ENCODE data around the gene CDK5R1. TPM values are rescaled to one million over a fixed set of nuclear protein-coding genes. Genes with fewer than 3 reads are reported as not detected.

The CDK5R1 gene
- total RNA-seq, 4 donors from 2014 or later: 1.3 to 41.2 (median 2.4) TPM

- TF ChIP-seq POLR2A (IDR thresholded peaks at IDR 0.05) (peak; percentile 56), EP300 (IDR thresholded peaks at IDR 0.05; ENCODE audit: low read depth) (no peak), CTCF (IDR thresholded peaks at IDR 0.05) (peak in 2 of 5 experiments; percentile 81 to 93), POLR2AphosphoS5 (IDR thresholded peaks at IDR 0.05) (peak; percentile 63 to 75 (median 75))
- no peaks in the 10 kb centered on the region for H3K27me3 ChIP-seq
- peak within 1 kb of the TSS; percentile 65 to 93 (median 84) for H3K4me3 ChIP-seq
- H3K9me3 ChIP-seq: no peaks in the 10 kb centered on the region
- WGBS, 2 donors (ENCODE audit: low coverage in 1 of 2): 0% methylated on average over 68 of the region's 74 CpGs; no CpG with 5 or more reads in 1 of the 2 donors
- peaks cover 8 to 27% (median 18%) of the 10 kb centered on the region in 4 donors for H3K4me1 ChIP-seq
- peaks cover 0 to 13% (median 5%) of the 10 kb centered on the region in 4 donors for H3K36me3 ChIP-seq
- in situ Hi-C loops (cut with MboI; ENCODE audit: low pct_ligation_motif_present in 1 of 4, low pct_unique_long_range_greater_than_20kb in 1 of 4, low sequenced_read_pairs in 3 of 4): no loop called here
- DNase-seq: peak; percentile 98
- peak within 1 kb of the TSS; percentile 76 to 89 (median 86) for H3K27ac ChIP-seq
- intact Hi-C loops (cut with DNase I; ENCODE audit: low total_unique reads): no loop called here
Observed at GRCh38 chr17:32444301-32445073, 42.3 kb upstream of the CDK5R1 start, which contains the start of gene PSMD11. PSMD11 (plus strand) TSS chr17:32444510; CDS start chr17:32444524, 14 bp downstream.

GRCh38 chr17:32445074-32445415, 41.7 kb upstream of the CDK5R1 start:
- intact Hi-C loops (cut with DNase I; ENCODE audit: low total_unique reads): no loop called here

GRCh38 chr17:32445497-32445896, 41.3 kb upstream of the CDK5R1 start:
- no peak for TF ChIP-seq POLR2AphosphoS5 (IDR thresholded peaks at IDR 0.05)
- no peak for TF ChIP-seq CTCF (IDR thresholded peaks at IDR 0.05)
- no peak for TF ChIP-seq POLR2A (IDR thresholded peaks at IDR 0.05)
- TF ChIP-seq EP300 (IDR thresholded peaks at IDR 0.05; ENCODE audit: low read depth): no peak
- no peaks in the 10 kb centered on the region for H3K9me3 ChIP-seq
- H3K27ac ChIP-seq: peak overlapping the region; percentile 76 to 89 (median 86)
- 15 to 23% methylated on average over 6 of the region's 6 CpGs for WGBS, 2 donors (ENCODE audit: low coverage in 1 of 2)
- intact Hi-C loops (cut with DNase I; ENCODE audit: low total_unique reads): no loop called here
- in situ Hi-C loops (cut with MboI; ENCODE audit: low pct_ligation_motif_present in 1 of 4, low pct_unique_long_range_greater_than_20kb in 1 of 4, low sequenced_read_pairs in 3 of 4): no loop called here
- peak overlapping the region; percentile 12 to 93 (median 78) for H3K4me3 ChIP-seq
- no peak for DNase-seq
- H3K36me3 ChIP-seq: peaks cover 0 to 13% (median 6%) of the 10 kb centered on the region in 4 donors
- H3K4me1 ChIP-seq: peaks cover 8 to 28% (median 18%) of the 10 kb centered on the region in 4 donors
- H3K27me3 ChIP-seq: no peaks in the 10 kb centered on the region

More at GRCh38 chr17:32445074-32445415, 41.7 kb upstream of the CDK5R1 start:
- no peaks in the 10 kb centered on the region for H3K9me3 ChIP-seq
- peaks cover 8 to 27% (median 18%) of the 10 kb centered on the region in 4 donors for H3K4me1 ChIP-seq
- peaks cover 0 to 13% (median 6%) of the 10 kb centered on the region in 4 donors for H3K36me3 ChIP-seq
- H3K4me3 ChIP-seq: peak overlapping the region; percentile 65 to 93 (median 84)
- peak; percentile 51 for DNase-seq
- WGBS, 2 donors (ENCODE audit: low coverage in 1 of 2): 0 to 1% methylated on average over 4 to 14 of the region's 14 CpGs
- TF ChIP-seq CTCF (IDR thresholded peaks at IDR 0.05) (peak in 1 of 5 experiments; percentile 8), POLR2AphosphoS5 (IDR thresholded peaks at IDR 0.05) (peak in 2 of 3 donors; percentile 32 to 42), EP300 (IDR thresholded peaks at IDR 0.05; ENCODE audit: low read depth) (no peak), POLR2A (IDR thresholded peaks at IDR 0.05) (peak; percentile 15)
- peak overlapping the region; percentile 76 to 89 (median 86) for H3K27ac ChIP-seq
- in situ Hi-C loops (cut with MboI; ENCODE audit: low pct_ligation_motif_present in 1 of 4, low pct_unique_long_range_greater_than_20kb in 1 of 4, low sequenced_read_pairs in 3 of 4): no loop called here
- H3K27me3 ChIP-seq: no peaks in the 10 kb centered on the region

- intact Hi-C loops (cut with DNase I; ENCODE audit: low total_unique reads) (no loop called here), in situ Hi-C loops (cut with MboI; ENCODE audit: low pct_ligation_motif_present in 1 of 4, low pct_unique_long_range_greater_than_20kb in 1 of 4, low sequenced_read_pairs in 3 of 4) (no loop called here)
- 57 to 60% methylated on average over 2 of the region's 2 CpGs for WGBS, 2 donors (ENCODE audit: low coverage in 1 of 2)
- Histone ChIP-seq H3K9me3 (no peaks in the 10 kb centered on the region), H3K4me1 (peaks cover 8 to 33% (median 20%) of the 10 kb centered on the region in 4 donors), H3K27me3 (no peaks in the 10 kb centered on the region), H3K36me3 (peaks cover 0 to 13% (median 6%) of the 10 kb centered on the region in 4 donors), H3K27ac (no peak overlapping the region), H3K4me3 (peak overlapping the region in 1 of 4 donors; percentile 91)
- TF ChIP-seq CTCF (IDR thresholded peaks at IDR 0.05): no peak
- no peak for TF ChIP-seq POLR2AphosphoS5 (IDR thresholded peaks at IDR 0.05)
- no peak for TF ChIP-seq EP300 (IDR thresholded peaks at IDR 0.05; ENCODE audit: low read depth)
- no peak for TF ChIP-seq POLR2A (IDR thresholded peaks at IDR 0.05)
- no peak for DNase-seq
Observed at GRCh38 chr17:32445971-32446370, 40.8 kb upstream of the CDK5R1 start.

Data from transverse colon (tissue), 4 donors.